Peyer's patch (tissue), 4 donors: Measurements from ENCODE around the gene TBL1Y. TPM values are rescaled to one million over a fixed set of nuclear protein-coding genes. Genes with fewer than 3 reads are reported as not detected.

Experiments used
- DNase-seq, 3 donors: peaks; one replicate each; pipeline ENCODE4 v3.0.0-alpha.2; 2017 to 2019
- H3K27ac ChIP-seq, 4 donors: fragments of 200-600 bp; sonication (generic); one replicate each; pipeline ENCODE4 v1.5.1; 2016 to 2019
- H3K27me3 ChIP-seq, 2 donors: fragments of 200-600 bp; sonication (generic); one replicate each; pipeline ENCODE4 v1.5.1; 2019
- H3K36me3 ChIP-seq, 3 donors: fragments of 200-600 bp; sonication (generic); one replicate each; pipeline ENCODE4 v1.5.1; 2016 to 2019
- H3K4me1 ChIP-seq, 4 donors: fragments of 200-600 bp; sonication (generic); one replicate each; pipeline ENCODE4 v1.5.1; 2016 to 2019
- H3K4me3 ChIP-seq, 4 donors: fragments of 200-600 bp; sonication (generic); 1 replicate in 3 of 4; 2 replicates in 1 of 4; pipeline ENCODE4 v1.5.1; 2016 to 2019; ENCODE audit warnings: mild to moderate bottlenecking in 1 of 4
- H3K9me3 ChIP-seq, 4 donors: fragments of 200-600 bp; sonication (generic); one replicate each; pipeline ENCODE4 v1.5.1; 2016 to 2019; ENCODE audit warnings: mild to moderate bottlenecking in 1 of 4
- POLR2A ChIP-seq, 2 donors: fragments of 450-650 bp; IDR thresholded peaks; one replicate each; pipeline ENCODE4 v1.5.1; 2017; ENCODE audit warnings: antibody characterized with exemption in 2 of 2, mild to moderate bottlenecking in 2 of 2, moderate library complexity in 2 of 2
- total RNA-seq, 4 donors: library from RNA; depleted of rRNA; stranded (reverse); fragments of >200 nt; gene quantifications; one replicate each; pipeline ENCODE4 v1.1.0, GENCODE V29; 2016
- TF ChIP-seq, protein P1 (sequence below), 6 experiments: fragments of 450-650 bp in 4 of 6; fragments of 200-600 bp in 2 of 6; sonication (generic) in 1 of 6; IDR thresholded peaks; one replicate each; pipeline ENCODE4 v1.5.1; 2017 to 2019; ENCODE audit warnings: antibody characterized with exemption in 6 of 6, mild to moderate bottlenecking in 3 of 6, moderate library complexity in 1 of 6

TBL1Y gene
- total RNA-seq, 4 donors from 2014 or later, result not detected

DNA sequence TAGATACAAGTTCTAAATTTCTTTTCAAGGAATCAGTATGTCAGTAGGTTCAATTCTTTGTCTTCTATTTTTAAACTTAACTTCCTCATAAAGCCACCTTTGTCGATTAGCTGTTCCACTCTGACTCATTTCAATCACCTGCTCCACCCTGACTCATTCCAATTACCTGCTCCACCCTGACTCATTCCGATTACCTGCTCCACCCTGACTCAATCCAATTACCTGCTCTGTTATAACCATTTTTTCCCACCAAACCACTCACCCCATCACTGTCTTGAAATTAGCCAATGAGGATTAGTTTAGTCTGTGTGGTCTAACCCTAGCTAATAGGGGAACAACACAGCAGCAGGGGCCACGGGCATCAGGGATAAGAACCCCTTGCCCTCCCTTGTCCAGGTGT lies 199.6 kb downstream of the TBL1Y start:
- H3K4me3 ChIP-seq, result no peak overlapping the region
- TF ChIP-seq, protein P1, sequence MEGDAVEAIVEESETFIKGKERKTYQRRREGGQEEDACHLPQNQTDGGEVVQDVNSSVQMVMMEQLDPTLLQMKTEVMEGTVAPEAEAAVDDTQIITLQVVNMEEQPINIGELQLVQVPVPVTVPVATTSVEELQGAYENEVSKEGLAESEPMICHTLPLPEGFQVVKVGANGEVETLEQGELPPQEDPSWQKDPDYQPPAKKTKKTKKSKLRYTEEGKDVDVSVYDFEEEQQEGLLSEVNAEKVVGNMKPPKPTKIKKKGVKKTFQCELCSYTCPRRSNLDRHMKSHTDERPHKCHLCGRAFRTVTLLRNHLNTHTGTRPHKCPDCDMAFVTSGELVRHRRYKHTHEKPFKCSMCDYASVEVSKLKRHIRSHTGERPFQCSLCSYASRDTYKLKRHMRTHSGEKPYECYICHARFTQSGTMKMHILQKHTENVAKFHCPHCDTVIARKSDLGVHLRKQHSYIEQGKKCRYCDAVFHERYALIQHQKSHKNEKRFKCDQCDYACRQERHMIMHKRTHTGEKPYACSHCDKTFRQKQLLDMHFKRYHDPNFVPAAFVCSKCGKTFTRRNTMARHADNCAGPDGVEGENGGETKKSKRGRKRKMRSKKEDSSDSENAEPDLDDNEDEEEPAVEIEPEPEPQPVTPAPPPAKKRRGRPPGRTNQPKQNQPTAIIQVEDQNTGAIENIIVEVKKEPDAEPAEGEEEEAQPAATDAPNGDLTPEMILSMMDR (IDR thresholded peaks at IDR 0.05), result no peak
- TF ChIP-seq POLR2A (IDR thresholded peaks at IDR 0.05), result no peak
- no peaks in the 10 kb centered on the region for H3K36me3 ChIP-seq
- H3K27ac ChIP-seq, result no peak overlapping the region
- no peaks in the 10 kb centered on the region for H3K4me1 ChIP-seq
- no peaks in the 10 kb centered on the region for H3K9me3 ChIP-seq
- no peak for DNase-seq
- no peaks in the 10 kb centered on the region for H3K27me3 ChIP-seq

DNA sequence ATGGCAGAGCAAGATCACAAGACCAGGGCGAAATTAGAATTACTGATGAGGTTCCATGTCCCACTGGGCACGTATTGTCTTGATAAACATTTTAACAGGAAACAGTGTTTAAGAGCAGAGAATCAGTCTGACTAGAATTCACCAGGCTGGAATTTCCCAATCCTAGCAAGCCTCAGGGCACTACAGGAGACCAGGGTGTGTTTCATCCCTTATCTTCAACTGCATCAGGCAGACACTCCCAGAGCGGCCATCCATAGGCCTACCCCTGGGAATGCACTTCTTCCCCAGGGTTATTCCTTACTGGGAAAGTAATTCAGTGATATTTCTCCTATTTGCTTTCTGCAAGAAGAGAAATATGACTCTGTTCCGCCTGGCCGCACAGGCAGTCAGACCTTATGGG lies 205.4 kb downstream of the TBL1Y start:
- no peak overlapping the region for H3K4me3 ChIP-seq
- no peaks in the 10 kb centered on the region for H3K36me3 ChIP-seq
- no peaks in the 10 kb centered on the region for H3K9me3 ChIP-seq
- TF ChIP-seq, protein P1 (IDR thresholded peaks at IDR 0.05), result no peak
- no peak for TF ChIP-seq POLR2A (IDR thresholded peaks at IDR 0.05)
- no peaks in the 10 kb centered on the region for H3K4me1 ChIP-seq
- H3K27ac ChIP-seq, result no peak overlapping the region
- no peaks in the 10 kb centered on the region for H3K27me3 ChIP-seq
- no peak for DNase-seq

DNA sequence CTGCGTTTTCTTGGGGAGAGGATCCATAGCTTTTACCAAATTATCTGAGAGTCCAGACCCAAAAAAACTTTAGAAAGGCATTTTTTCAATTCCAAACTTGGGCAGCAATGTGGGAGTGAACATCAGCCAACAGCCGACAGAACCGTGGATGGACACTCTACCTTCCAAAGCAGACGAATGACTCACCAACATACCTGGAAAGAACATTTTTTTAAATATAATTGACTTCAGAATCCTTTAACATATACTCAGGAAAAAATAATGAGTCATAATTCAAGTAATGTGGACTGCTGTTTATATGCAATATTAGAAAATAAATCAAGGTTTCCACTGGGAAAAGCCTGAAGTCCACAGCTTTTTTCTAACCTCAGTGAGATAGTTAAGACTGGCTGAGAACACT lies 211.7 kb downstream of the TBL1Y start:
- TF ChIP-seq, protein P1 (IDR thresholded peaks at IDR 0.05), result no peak
- no peak for TF ChIP-seq POLR2A (IDR thresholded peaks at IDR 0.05)

DNA sequence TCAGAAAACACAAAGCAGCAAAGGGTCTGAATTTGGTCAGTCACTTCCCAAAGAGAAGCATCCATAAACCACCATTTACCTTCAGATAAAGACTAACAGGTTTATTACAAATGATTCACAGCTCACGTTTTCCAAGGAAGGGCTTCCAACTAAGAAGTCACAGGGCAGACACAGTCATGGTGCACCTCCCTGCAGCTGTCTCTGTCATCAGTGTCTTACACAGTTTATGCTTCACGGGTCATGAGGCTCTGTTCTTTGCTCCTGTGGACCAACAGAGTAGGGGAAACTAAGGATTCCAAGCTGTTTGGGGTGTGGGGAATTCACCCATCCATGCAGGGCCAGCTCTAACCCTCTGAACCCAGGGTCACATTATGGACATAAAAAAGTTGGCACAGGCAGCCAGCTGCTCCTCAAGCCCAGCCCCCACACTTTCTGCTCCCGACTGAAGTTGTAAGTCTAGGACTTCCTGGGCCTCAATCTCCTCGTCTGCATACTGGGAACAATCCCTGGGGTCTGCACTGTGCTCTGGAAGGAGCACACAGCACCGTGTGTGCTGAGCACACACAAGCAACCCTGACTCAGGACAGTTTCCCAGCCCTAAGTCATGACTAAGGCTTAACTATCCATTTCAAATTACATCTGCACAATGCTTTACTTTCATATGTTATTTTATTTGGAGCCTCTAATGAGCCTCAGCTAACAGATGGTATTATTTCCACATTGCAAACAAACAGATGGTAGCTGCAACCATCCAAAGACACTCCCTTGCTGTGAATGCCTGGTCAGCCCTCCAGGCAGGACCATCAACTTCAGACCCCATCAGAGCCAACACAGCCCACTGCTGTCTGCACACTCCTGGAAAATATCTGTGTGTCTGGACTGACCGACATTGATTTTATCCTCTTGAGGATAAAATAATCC lies 214.9 kb downstream of the TBL1Y start:
- no peak for TF ChIP-seq POLR2A (IDR thresholded peaks at IDR 0.05)
- TF ChIP-seq, protein P1 (IDR thresholded peaks at IDR 0.05), result no peak
- Histone ChIP-seq H3K36me3 (no peaks in the 10 kb centered on the region), H3K4me3 (no peak overlapping the region), H3K9me3 (no peaks in the 10 kb centered on the region), H3K27me3 (no peaks in the 10 kb centered on the region), H3K4me1 (no peaks in the 10 kb centered on the region), H3K27ac (no peak overlapping the region)
- DNase-seq, result no peak

More for the DNA sequence above, 211.7 kb downstream of the TBL1Y start:
- no peak overlapping the region for H3K27ac ChIP-seq
- no peak overlapping the region for H3K4me3 ChIP-seq
- DNase-seq, result no peak
- H3K4me1 ChIP-seq, result no peaks in the 10 kb centered on the region
- H3K9me3 ChIP-seq, result no peaks in the 10 kb centered on the region
- no peaks in the 10 kb centered on the region for H3K36me3 ChIP-seq
- H3K27me3 ChIP-seq, result no peaks in the 10 kb centered on the region

DNA sequence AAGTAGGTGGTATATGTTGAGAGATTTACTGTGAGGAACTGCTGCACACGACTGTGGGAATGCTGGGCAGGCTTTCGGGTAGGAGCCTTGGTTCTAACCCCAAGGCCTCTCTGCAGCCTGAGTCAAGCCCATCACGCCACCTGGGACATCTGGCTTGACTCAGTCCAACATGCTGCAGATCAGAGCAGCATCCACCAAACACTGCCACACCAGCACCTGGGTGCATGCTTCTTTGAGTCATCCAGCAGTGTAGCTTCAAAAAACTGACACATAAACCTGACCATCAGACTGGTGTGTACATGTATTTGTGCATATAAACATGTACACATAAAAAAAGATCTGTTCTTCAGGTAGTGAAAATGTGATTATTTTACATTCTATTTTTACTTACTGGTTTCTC lies 217.7 kb downstream of the TBL1Y start:
- Histone ChIP-seq H3K36me3 (no peaks in the 10 kb centered on the region), H3K4me3 (no peak overlapping the region), H3K4me1 (no peaks in the 10 kb centered on the region), H3K9me3 (no peaks in the 10 kb centered on the region), H3K27ac (no peak overlapping the region), H3K27me3 (no peaks in the 10 kb centered on the region)
- no peak for DNase-seq
- TF ChIP-seq POLR2A (IDR thresholded peaks at IDR 0.05), result no peak
- TF ChIP-seq, protein P1 (IDR thresholded peaks at IDR 0.05), result no peak

Other genes starting within 250 kb of the TBL1Y start
- not detected for gene AMELY, start 1.1 kb downstream of the TBL1Y start, total RNA-seq